ENCODE measurements around the gene CCDC187. TPM values are rescaled to one million over a fixed set of nuclear protein-coding genes. Genes with fewer than 3 reads are reported as not detected.
"Not testable (repeated sequence)": the region's sequence is repeated elsewhere in the genome, so short reads cannot be mapped to it uniquely, and the experiment has no call there.

CCDC187 gene
- total RNA-seq: under 1 TPM in 1 of 2 donors, not detected in 1; 0.02 TPM

DNA sequence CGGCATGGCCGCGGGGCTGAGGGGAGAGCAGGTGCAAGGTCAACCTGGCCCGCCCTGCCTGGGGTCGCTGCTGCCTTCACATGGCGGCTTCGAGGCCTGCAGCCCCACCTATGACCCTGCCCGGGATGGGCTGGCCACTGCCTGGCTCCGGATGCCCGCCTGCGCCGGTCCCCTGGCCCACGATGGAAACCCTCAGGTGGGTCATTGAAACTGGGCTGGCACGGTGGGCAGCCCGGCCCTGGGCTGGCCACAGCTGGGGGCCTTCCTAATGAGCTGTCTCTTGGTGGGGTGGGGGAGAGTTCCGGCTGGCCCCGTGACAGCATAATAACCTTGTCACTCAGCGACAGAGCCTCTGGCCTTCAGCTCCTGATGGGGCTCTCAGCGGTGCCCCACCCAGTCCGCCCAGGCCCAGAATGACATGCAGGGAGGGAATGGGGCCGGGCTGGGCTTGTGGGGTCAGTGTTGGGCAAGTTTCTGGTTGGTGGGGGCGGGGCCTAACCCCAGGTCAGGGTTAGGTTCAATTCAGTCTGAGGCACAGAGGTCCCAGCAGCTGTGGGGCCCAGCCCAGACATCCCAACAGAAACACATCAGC lies at the start of gene CCDC187:
Gene CCDC187, minus strand, starts transcription at position 270 of the 592 bp plus-strand sequence. Its CDS starts 264 bp downstream, at position 6.
- DNase-seq (ENCODE audit: low spot score in 2 of 2): no peak
- Mint-ChIP-seq H3K27ac (no peak within 1 kb of the TSS), H3K36me3 (no peaks in the 10 kb centered on the region), H3K9me3 (no peaks in the 10 kb centered on the region)
- ATAC-seq: no peak

- Mint-ChIP-seq H3K27ac (no peak overlapping the region), H3K9me3 (no peaks in the 10 kb centered on the region), H3K36me3 (no peaks in the 10 kb centered on the region)
- no peak for DNase-seq (ENCODE audit: low spot score in 2 of 2)
- ATAC-seq: no peak
These were observed 49.2 kb upstream of the CCDC187 start for GRCh38 chr9:136353088-136353487.

DNA sequence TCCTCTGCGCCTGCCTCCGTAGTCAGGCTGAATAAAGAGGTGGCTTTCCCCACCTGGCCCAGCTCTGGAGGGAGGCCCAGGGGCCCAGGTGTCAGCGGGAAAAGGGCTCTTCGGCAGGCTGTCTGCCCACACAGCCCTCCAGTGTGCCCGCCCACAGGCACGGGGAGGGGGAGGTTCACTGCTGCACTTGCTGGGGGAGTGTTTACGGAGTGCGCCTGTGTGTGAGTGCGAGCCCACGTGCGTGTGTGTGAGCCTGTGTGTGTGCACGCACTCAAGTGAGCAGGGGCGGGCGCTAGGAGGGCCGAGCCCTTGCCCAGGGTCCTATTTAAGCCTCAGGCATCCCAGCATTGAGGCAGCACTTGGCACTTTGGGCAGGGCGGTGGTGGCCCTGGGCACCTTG lies 48.8 kb upstream of the CCDC187 start:
- DNase-seq (ENCODE audit: low spot score in 2 of 2): no peak
- H3K27ac Mint-ChIP-seq: no peak overlapping the region
- no peaks in the 10 kb centered on the region for H3K36me3 Mint-ChIP-seq
- no peaks in the 10 kb centered on the region for H3K9me3 Mint-ChIP-seq
- ATAC-seq: no peak

GRCh38 chr9:136351868-136352267 lies 48.0 kb upstream of the CCDC187 start:
- ATAC-seq; H3K9me3 Mint-ChIP-seq; H3K36me3 Mint-ChIP-seq; H3K27ac Mint-ChIP-seq; DNase-seq (ENCODE audit: low spot score in 2 of 2): not testable (repeated sequence)

- DNase-seq (ENCODE audit: low spot score in 2 of 2) (no peak), ATAC-seq (no peak)
- no peaks in the 10 kb centered on the region for H3K36me3 Mint-ChIP-seq
- H3K27ac Mint-ChIP-seq: no peak overlapping the region
- no peaks in the 10 kb centered on the region for H3K9me3 Mint-ChIP-seq
These were observed 47.4 kb upstream of the CCDC187 start for GRCh38 chr9:136351252-136351800.

DNA sequence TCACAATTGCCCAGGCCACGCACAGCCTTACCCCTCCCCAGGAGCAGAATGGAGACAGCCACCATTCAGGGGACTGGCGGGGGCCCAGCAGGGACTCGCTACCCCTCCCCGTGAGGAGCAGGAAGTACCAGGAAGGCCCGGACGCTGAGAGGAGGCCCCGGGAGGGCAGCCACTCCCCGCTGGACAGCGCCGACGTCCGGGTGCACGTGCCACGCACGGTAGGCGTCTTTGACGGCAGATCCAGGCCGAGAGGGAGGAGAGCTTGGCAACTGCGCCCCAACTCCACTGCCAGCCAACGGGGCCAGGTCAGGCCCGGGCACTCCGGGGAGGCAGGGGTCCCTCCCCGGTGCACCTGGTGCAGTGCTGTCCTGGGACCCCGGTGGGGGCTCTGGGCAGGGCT lies 45.7 kb upstream of the CCDC187 start:
- DNase-seq (ENCODE audit: low spot score in 2 of 2) (no peak), ATAC-seq (no peak)
- Mint-ChIP-seq H3K9me3 (no peaks in the 10 kb centered on the region), H3K27ac (no peak overlapping the region), H3K36me3 (no peaks in the 10 kb centered on the region)

GRCh38 chr9:136348691-136349090 lies 44.8 kb upstream of the CCDC187 start:
- H3K36me3 Mint-ChIP-seq: no peaks in the 10 kb centered on the region
- DNase-seq (ENCODE audit: low spot score in 2 of 2) (no peak), ATAC-seq (no peak)
- no peak overlapping the region for H3K27ac Mint-ChIP-seq
- H3K9me3 Mint-ChIP-seq: no peaks in the 10 kb centered on the region

DNA sequence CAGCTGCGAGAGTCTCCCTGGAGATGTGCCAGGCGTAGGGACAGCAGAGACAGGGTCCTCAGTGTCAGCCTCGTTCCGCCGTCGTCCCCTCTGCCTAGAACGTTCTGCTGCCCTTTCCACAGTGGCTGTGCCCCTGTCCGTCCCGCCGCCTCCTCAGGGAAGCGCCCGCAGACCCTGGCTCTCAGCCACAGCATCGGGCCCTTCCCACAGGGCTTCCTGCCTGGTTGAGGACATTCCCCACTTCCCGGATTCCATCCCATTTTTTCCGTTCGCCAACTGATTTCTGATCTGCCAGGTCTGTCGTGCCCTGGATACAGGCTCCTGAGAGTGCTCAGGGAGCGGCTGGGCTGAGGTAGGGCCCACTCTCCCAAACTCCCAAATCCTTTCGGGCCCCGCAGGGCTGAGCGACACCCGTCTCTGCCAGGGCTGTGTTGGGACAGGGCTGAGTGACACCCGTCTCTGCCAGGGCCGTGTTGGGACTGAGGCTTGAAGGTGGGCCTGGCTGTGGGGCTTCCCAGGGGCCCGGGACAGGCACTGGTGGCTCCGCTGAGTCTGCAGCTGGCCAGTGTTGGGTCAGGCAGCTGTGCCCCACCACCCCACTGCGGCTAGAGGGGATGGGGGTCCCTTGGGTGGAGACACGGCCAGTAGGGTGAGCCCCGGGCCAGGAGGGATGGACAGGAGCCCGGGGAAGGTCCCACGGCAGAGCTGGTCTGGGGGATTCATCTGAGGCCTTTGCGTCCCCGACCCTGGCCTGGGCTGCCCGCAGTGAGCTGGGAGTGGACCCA lies 43.8 kb upstream of the CCDC187 start:
- H3K9me3 Mint-ChIP-seq: no peaks in the 10 kb centered on the region
- ATAC-seq (no peak), DNase-seq (ENCODE audit: low spot score in 2 of 2) (no peak)
- no peaks in the 10 kb centered on the region for H3K36me3 Mint-ChIP-seq
- H3K27ac Mint-ChIP-seq: no peak overlapping the region

GRCh38 chr9:136346927-136347465 lies 43.1 kb upstream of the CCDC187 start:
- Mint-ChIP-seq H3K9me3 (no peaks in the 10 kb centered on the region), H3K36me3 (no peaks in the 10 kb centered on the region), H3K27ac (no peak overlapping the region)
- ATAC-seq (no peak), DNase-seq (ENCODE audit: low spot score in 2 of 2) (no peak)

- H3K27ac Mint-ChIP-seq: no peak overlapping the region
- H3K36me3 Mint-ChIP-seq: no peaks in the 10 kb centered on the region
- DNase-seq (ENCODE audit: low spot score in 2 of 2) (no peak), ATAC-seq (no peak)
- H3K9me3 Mint-ChIP-seq: no peaks in the 10 kb centered on the region
These were observed 42.2 kb upstream of the CCDC187 start for GRCh38 chr9:136346157-136346481.

GRCh38 chr9:136345281-136346156 lies 41.6 kb upstream of the CCDC187 start:
- DNase-seq (ENCODE audit: low spot score in 2 of 2): no peak
- no peaks in the 10 kb centered on the region for H3K36me3 Mint-ChIP-seq
- ATAC-seq: no peak
- no peaks in the 10 kb centered on the region for H3K9me3 Mint-ChIP-seq
- H3K27ac Mint-ChIP-seq: no peak overlapping the region

DNA sequence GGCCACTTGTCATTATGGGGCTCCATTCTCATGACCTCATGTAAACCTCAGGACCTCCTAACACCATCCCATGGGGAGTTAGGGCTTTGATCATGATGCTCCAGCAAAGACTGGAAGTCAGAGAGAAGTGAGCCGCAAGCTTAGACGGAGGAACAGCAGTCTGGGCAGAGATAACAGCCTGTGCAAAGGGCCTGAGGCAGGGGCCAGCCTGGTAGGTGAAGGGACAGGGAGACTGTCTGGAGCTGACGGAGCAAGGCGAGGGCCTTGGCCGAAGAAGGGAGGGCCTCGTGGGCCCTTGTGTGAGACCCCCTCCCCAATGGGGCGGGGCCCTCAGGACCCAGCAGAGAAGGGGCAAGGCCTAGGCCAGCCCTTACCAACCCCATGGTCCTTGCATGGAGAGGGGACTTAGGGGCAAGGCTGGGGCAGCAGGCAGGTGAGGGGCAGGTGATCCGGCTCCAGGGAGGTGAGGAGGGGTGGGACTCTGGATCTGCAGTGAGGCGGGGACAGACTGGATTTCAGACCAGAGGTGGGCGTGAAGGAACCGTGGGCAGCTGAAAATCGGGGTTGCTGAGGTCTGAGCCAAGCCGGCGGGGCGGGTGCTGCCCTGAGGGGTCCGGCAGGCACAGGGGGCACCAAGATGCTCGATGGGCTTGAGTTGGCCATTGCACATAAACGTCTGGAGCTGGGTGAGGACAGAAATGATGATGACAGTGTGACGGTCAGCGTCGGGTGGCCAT lies 40.8 kb upstream of the CCDC187 start:
- H3K9me3 Mint-ChIP-seq: no peaks in the 10 kb centered on the region
- no peak for DNase-seq (ENCODE audit: low spot score in 2 of 2)
- ATAC-seq: no peak
- no peaks in the 10 kb centered on the region for H3K36me3 Mint-ChIP-seq
- no peak overlapping the region for H3K27ac Mint-ChIP-seq

GRCh38 chr9:136343884-136344269 lies 40.0 kb upstream of the CCDC187 start:
- no peak for DNase-seq (ENCODE audit: low spot score in 2 of 2)
- H3K36me3 Mint-ChIP-seq: no peaks in the 10 kb centered on the region
- no peaks in the 10 kb centered on the region for H3K9me3 Mint-ChIP-seq
- H3K27ac Mint-ChIP-seq: no peak overlapping the region
- no peak for ATAC-seq

GRCh38 chr9:136343121-136343883 lies 39.4 kb upstream of the CCDC187 start:
- H3K36me3 Mint-ChIP-seq: no peaks in the 10 kb centered on the region
- DNase-seq (ENCODE audit: low spot score in 2 of 2): no peak

DNA sequence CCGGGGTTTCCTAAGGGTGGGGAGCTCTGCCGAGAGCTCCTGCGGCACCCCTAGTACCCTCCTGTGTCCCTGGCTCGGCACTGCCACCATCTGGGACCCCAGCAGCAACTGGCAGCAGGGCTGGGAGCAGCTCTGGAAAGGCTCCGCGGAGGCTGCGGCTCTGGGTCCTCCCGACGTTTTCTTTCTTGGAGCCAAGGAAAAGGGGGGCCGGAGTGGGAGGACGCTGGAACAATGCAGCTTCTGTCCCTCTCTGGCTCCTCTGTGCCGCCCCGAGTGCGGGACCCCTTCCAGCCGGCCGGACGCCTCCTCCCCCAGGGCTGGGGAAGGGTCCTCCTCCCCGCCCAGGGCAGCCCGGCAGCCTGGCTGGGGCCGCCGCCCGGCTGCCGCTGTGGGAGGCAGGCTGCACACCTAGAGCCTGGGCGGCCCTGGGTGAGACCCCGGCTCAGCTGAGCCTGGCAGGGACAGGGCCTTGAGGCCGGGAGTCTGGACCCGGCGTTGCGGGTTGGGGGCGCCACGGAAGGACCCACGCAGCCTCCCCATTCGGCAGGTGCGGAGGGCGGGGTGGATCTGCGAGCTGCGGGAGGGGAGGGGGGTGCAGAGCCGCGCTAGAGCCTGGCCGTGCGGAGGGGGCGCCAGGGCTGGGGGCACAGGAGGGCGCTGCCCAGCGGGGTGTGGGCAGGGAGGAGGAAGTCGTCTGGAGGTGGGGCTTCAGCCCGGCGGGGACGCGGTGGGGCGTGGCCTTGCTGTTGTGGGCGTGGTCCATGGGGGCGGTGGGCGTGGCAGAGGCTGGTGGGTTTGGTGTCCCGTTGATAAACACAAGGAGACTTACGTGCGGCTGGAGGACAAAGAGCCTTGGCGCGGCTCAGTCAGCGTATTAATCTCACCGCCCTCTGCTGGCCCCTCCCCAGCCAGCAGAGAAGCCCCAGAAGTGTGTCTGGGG lies 38.6 kb upstream of the CCDC187 start:
- Mint-ChIP-seq H3K36me3 (no peaks in the 10 kb centered on the region), H3K27ac (no peak overlapping the region), H3K9me3 (no peaks in the 10 kb centered on the region)
- DNase-seq (ENCODE audit: low spot score in 2 of 2) (peak in 1 of 2 donors; percentile 79), ATAC-seq (peak; percentile 17 to 82)

More at GRCh38 chr9:136343121-136343883, 39.4 kb upstream of the CCDC187 start:
- H3K9me3 Mint-ChIP-seq: no peaks in the 10 kb centered on the region
- ATAC-seq: no peak
- no peak overlapping the region for H3K27ac Mint-ChIP-seq

Data from activated naive CD4-positive, alpha-beta T cell treated with anti-CD3 and anti-CD28 coated beads, Interleukin-2, amount 50 U/mL, for 72 hours (primary cell).